Measurements from ENCODE around the gene ARHGAP32. TPM values are rescaled to one million over a fixed set of nuclear protein-coding genes. Genes with fewer than 3 reads are reported as not detected.

ARHGAP32 gene
- total RNA-seq, 4 donors from 2014 or later = 41.3 to 108 (median 101) TPM

DNA sequence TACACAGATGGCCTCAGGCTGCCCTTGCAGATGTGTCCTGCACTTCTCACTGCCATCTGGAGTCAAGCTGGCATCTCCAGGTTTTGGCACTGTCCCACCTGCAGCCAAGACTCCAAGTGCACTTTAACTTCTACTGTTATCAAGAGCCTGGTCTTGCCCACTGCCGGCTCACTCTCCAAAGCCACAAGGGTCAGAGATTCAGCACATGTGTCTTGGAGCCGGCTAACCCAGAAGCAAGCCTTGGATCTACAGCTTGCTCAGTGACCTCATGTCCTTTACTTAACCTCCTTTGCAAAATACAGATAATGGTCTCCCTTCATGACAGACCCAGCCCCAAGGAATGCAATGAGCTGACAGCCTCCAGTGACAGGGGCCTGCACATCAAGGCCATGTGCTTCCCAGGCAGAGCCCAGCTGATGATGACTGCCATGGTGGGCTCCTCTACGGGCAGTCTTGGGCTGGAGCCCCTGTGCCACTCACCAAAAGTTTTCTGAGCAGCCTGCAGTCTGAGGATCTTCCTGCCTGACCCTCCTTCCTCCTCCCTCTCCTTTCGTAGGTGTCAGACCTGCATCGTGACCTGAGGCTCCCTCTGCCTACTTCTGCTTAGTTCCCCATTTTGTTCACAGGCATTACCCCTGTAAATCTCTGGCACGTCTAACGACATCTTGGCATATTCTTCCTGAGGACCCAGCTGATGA is 258.5 kb downstream of the ARHGAP32 start:
- Histone ChIP-seq H3K27me3 (no peaks in the 10 kb centered on the region), H3K9me3 (no peaks in the 10 kb centered on the region), H3K4me1 (no peaks in the 10 kb centered on the region), H3K27ac (no peak overlapping the region), H3K4me3 (no peak overlapping the region), H3K36me3 (no peaks in the 10 kb centered on the region)
- no peak for DNase-seq
- TF ChIP-seq, protein P1, sequence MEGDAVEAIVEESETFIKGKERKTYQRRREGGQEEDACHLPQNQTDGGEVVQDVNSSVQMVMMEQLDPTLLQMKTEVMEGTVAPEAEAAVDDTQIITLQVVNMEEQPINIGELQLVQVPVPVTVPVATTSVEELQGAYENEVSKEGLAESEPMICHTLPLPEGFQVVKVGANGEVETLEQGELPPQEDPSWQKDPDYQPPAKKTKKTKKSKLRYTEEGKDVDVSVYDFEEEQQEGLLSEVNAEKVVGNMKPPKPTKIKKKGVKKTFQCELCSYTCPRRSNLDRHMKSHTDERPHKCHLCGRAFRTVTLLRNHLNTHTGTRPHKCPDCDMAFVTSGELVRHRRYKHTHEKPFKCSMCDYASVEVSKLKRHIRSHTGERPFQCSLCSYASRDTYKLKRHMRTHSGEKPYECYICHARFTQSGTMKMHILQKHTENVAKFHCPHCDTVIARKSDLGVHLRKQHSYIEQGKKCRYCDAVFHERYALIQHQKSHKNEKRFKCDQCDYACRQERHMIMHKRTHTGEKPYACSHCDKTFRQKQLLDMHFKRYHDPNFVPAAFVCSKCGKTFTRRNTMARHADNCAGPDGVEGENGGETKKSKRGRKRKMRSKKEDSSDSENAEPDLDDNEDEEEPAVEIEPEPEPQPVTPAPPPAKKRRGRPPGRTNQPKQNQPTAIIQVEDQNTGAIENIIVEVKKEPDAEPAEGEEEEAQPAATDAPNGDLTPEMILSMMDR (IDR thresholded peaks at IDR 0.05) = no peak
- no peak for TF ChIP-seq POLR2A (IDR thresholded peaks at IDR 0.05)

DNA sequence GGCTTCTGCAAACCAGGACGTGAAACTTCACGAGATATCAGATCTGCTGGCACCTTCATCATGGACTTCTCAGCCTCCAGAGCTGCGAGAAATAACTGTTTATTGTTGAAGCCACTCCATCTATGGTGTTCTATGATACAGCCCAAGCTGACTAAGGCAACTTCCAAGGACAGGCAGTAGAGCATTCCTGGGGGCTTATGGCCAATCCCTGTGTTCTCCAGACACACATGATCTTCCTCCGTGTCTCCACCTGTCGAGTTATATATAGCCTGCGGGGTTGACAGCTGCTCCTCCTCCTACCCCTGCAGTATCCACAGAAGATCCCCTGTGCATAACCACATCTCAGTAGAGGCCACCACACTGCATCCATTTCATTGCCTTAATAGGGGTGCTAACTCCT is 260.5 kb downstream of the ARHGAP32 start:
- TF ChIP-seq, protein P1 (IDR thresholded peaks at IDR 0.05) = no peak
- TF ChIP-seq POLR2A (IDR thresholded peaks at IDR 0.05) = no peak
- DNase-seq = no peak
- no peaks in the 10 kb centered on the region for H3K4me1 ChIP-seq
- no peaks in the 10 kb centered on the region for H3K36me3 ChIP-seq
- H3K27ac ChIP-seq = no peak overlapping the region
- no peaks in the 10 kb centered on the region for H3K9me3 ChIP-seq
- no peaks in the 10 kb centered on the region for H3K27me3 ChIP-seq
- H3K4me3 ChIP-seq = no peak overlapping the region

DNA sequence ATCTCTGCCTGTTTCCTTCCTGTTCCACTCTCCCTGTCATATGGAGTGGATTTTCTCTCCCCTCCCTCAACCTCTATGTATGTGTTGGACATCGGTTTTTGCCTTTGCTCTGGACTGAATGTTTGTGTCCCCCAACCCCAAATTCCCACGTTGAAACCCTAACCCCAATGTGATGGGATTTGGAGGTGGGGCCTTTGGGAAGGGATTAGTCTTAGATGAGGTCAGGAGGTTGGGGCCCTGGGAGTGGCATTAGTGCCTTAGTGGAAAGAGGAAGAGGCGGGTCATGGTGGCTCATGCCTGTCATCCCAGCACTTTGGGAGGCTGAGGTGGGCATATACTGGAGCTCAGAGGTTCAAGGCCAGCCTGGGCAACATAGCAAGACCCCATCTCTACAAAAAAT is 261.1 kb downstream of the ARHGAP32 start:
- H3K36me3 ChIP-seq = no peaks in the 10 kb centered on the region
- no peak overlapping the region for H3K27ac ChIP-seq
- no peaks in the 10 kb centered on the region for H3K9me3 ChIP-seq
- H3K27me3 ChIP-seq = no peaks in the 10 kb centered on the region
- H3K4me1 ChIP-seq = no peaks in the 10 kb centered on the region
- no peak for TF ChIP-seq POLR2A (IDR thresholded peaks at IDR 0.05)
- TF ChIP-seq, protein P1 (IDR thresholded peaks at IDR 0.05) = no peak
- H3K4me3 ChIP-seq = no peak overlapping the region
- no peak for DNase-seq

DNA sequence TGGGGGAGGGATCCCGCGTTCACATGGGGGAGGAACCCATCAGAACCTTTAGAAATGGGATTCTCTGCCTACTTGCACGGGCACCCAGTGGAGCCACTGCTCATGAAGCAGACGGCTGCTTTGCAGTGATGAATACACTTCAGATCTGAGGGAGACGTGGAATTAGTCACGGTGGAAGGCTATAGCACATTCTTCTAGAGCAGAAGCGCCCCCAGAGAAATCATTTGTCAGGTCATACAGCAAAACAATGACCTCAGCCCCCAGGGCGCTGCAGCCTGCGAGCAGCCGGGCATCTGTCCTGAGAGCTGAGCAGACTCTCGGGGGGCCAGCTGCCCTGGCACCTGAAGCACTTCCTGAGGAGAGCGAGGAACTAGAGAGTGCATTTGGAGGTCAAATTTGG is 262.1 kb downstream of the ARHGAP32 start:
- no peak overlapping the region for H3K27ac ChIP-seq
- H3K9me3 ChIP-seq = no peaks in the 10 kb centered on the region
- TF ChIP-seq, protein P1 (IDR thresholded peaks at IDR 0.05) = no peak
- TF ChIP-seq POLR2A (IDR thresholded peaks at IDR 0.05) = no peak
- no peak for DNase-seq
- no peaks in the 10 kb centered on the region for H3K27me3 ChIP-seq
- H3K36me3 ChIP-seq = no peaks in the 10 kb centered on the region
- no peak overlapping the region for H3K4me3 ChIP-seq
- no peaks in the 10 kb centered on the region for H3K4me1 ChIP-seq

DNA sequence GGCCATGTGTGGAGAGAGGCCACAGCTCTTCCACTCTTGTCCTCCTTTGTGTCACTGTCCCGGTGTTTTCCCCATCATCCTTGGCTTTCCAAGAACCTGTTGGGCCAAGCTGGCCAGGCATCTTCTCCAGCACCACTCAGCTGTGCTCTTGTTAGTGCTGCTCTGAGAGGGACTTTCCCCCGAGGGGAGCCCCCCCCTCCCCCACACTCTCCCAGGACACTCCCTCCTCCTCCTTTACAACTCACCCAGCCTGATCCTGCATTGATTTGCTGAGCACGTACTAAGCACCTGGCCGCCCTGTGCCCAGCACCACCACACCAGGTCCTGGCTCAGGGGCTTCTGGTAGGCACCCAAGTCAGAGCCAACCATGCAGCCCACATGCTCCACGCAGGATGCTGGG is 262.7 kb downstream of the ARHGAP32 start:
- H3K4me1 ChIP-seq = no peaks in the 10 kb centered on the region
- no peak overlapping the region for H3K27ac ChIP-seq
- no peaks in the 10 kb centered on the region for H3K36me3 ChIP-seq
- DNase-seq = no peak
- no peak overlapping the region for H3K4me3 ChIP-seq
- no peaks in the 10 kb centered on the region for H3K27me3 ChIP-seq
- no peak for TF ChIP-seq POLR2A (IDR thresholded peaks at IDR 0.05)
- TF ChIP-seq, protein P1 (IDR thresholded peaks at IDR 0.05) = no peak
- H3K9me3 ChIP-seq = no peaks in the 10 kb centered on the region
